ENCODE data around the gene PDIA5.

PDIA5 gene

GRCh38 chr3:123122525-123123315, 55.9 kb downstream of the PDIA5 start:
- DNase-seq = no peak

- no peak for DNase-seq
Observed at GRCh38 chr3:123123716-123124616, 57.1 kb downstream of the PDIA5 start.

GRCh38 chr3:123124971-123125370, 58.1 kb downstream of the PDIA5 start:
- DNase-seq = no peak

GRCh38 chr3:123126031-123126430, 59.2 kb downstream of the PDIA5 start:
- DNase-seq = no peak

- no peak for DNase-seq
Observed at GRCh38 chr3:123126653-123127052, 59.8 kb downstream of the PDIA5 start.

- no peak for DNase-seq
Observed at GRCh38 chr3:123129092-123129491, 62.3 kb downstream of the PDIA5 start.

GRCh38 chr3:123129532-123129931, 62.7 kb downstream of the PDIA5 start:
- no peak for DNase-seq

GRCh38 chr3:123130079-123130750, 63.4 kb downstream of the PDIA5 start:
- no peak for DNase-seq

- DNase-seq = no peak
Observed at GRCh38 chr3:123134671-123135070, 67.8 kb downstream of the PDIA5 start.

GRCh38 chr3:123137001-123137400, 70.2 kb downstream of the PDIA5 start:
- DNase-seq = no peak

GRCh38 chr3:123138839-123139444, 72.1 kb downstream of the PDIA5 start:
- DNase-seq = no peak

- DNase-seq = no peak
Observed at GRCh38 chr3:123139522-123139921, 72.7 kb downstream of the PDIA5 start.

- no peak for DNase-seq
Observed at GRCh38 chr3:123140550-123140949, 73.7 kb downstream of the PDIA5 start.

- no peak for DNase-seq
Observed at GRCh38 chr3:123141276-123141675, 74.5 kb downstream of the PDIA5 start.

GRCh38 chr3:123143669-123144411, 77.0 kb downstream of the PDIA5 start:
- no peak for DNase-seq

- no peak for DNase-seq
Observed at GRCh38 chr3:123147754-123148535, 81.1 kb downstream of the PDIA5 start.

- no peak for DNase-seq
Observed at GRCh38 chr3:123148772-123149171, 81.9 kb downstream of the PDIA5 start.

GRCh38 chr3:123149525-123149924, 82.7 kb downstream of the PDIA5 start:
- DNase-seq = no peak

- DNase-seq = no peak
Observed at GRCh38 chr3:123150449-123151215, 83.8 kb downstream of the PDIA5 start.

GRCh38 chr3:123151251-123151705, 84.5 kb downstream of the PDIA5 start:
- DNase-seq = no peak

All from activated CD8-positive, alpha-beta memory T cell treated with anti-CD3 and anti-CD28 coated beads, Interleukin-2, amount 50 U/mL, for 4 hours (primary cell).